ENCODE measurements around the gene CBY1. TPM values are rescaled to one million over a fixed set of nuclear protein-coding genes. Genes with fewer than 3 reads are reported as not detected.
"Not testable (repeated sequence)": the region's sequence is repeated elsewhere in the genome, so short reads cannot be mapped to it uniquely, and the experiment has no call there.

The CBY1 gene
- total RNA-seq, 1 donor = 1.4 TPM

DNA sequence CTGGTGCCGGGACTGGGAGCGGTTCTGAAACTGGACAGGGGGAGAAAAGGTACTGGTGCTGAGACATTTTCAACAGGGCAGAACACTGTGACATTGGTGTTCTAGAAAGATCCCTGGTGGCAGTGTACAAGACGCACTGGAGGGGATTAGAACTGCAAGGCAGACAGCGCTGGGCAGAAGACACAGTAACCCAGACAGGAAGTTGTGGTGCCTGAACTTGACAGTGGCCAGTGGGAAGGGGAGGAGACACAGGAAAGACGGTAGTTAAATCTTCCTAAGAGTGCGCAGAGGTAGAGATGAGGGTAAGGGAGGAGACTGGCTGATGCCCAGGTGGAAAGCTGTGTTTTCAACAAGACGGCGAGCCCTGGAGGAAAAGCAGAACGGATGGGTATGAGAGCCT is 24.7 kb upstream of the CBY1 start:
- Histone ChIP-seq H3K4me1 (ENCODE audit: insufficient read depth, low read length) (no peaks in the 10 kb centered on the region), H3K27me3 (ENCODE audit: insufficient read depth, low read length) (no peaks in the 10 kb centered on the region), H3K9me3 (ENCODE audit: low read depth, low read length) (no peaks in the 10 kb centered on the region), H3K4me3 (ENCODE audit: low read length) (no peak overlapping the region)

DNA sequence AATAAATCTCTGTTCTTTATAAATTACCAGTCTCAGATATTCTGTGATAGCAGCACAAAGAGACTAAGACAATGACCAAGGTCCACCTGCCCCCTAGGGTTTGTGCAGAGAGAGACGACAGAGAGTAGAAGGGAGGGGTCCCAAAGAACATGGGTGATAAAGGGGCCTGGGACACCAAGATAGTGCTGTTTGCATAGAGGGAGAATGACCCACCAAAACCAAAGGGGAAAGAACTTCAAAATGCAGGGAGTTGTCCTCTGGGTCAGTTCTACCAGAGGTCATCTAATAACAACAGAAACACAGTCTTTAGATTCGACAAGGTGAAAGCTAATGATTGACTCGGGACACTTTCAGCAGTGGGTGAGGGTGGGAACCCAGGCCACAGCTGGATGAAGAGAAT is 23.9 kb upstream of the CBY1 start:
- no peaks in the 10 kb centered on the region for H3K9me3 ChIP-seq (ENCODE audit: low read depth, low read length)
- H3K27me3 ChIP-seq (ENCODE audit: insufficient read depth, low read length) = no peaks in the 10 kb centered on the region
- H3K4me3 ChIP-seq (ENCODE audit: low read length) = no peak overlapping the region
- H3K4me1 ChIP-seq (ENCODE audit: insufficient read depth, low read length) = no peaks in the 10 kb centered on the region

DNA sequence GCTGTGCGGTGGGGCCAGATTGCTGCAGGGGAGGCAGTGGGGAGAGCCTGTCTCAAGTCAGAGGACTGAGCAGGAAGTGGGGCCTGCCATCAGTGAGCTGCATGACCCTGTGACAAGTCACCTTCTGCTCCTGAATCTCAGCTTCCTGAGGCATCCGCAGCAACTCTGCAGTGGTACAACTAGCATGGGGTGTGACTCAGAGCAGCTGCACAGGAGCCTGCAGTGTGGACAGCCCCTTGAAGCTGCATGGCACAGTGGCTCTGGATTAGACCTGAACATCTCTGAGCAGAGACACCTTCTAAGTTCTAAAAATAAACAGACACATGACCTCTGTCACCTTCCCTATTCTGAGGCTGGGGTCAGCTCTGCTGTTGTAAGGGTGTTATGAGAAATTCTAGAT is 18.2 kb upstream of the CBY1 start:
- no peaks in the 10 kb centered on the region for H3K9me3 ChIP-seq (ENCODE audit: low read depth, low read length)
- H3K4me1 ChIP-seq (ENCODE audit: insufficient read depth, low read length) = no peaks in the 10 kb centered on the region
- H3K27me3 ChIP-seq (ENCODE audit: insufficient read depth, low read length) = no peaks in the 10 kb centered on the region
- no peak overlapping the region for H3K4me3 ChIP-seq (ENCODE audit: low read length)

DNA sequence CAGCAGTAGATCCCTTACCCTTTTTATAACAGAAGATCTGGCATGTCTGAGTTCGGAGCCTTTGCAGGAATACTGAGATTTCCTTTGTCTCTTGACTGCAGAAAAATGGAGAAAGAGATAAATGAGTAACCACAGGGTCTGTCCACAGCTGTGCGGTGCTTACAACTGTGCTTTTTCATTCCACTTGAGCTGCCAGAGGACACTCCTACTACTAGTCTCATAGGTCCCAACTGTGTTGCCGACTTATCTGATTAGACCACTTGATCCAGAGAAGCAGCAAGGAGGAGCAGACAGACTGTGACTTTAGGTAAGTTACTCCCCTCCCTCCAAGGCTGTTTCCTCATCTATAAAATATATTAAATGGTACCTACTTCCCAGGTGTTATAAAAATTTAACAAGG is 17.7 kb upstream of the CBY1 start:
- no peaks in the 10 kb centered on the region for H3K9me3 ChIP-seq (ENCODE audit: low read depth, low read length)
- H3K4me1 ChIP-seq (ENCODE audit: insufficient read depth, low read length) = no peaks in the 10 kb centered on the region
- no peak overlapping the region for H3K4me3 ChIP-seq (ENCODE audit: low read length)
- no peaks in the 10 kb centered on the region for H3K27me3 ChIP-seq (ENCODE audit: insufficient read depth, low read length)

DNA sequence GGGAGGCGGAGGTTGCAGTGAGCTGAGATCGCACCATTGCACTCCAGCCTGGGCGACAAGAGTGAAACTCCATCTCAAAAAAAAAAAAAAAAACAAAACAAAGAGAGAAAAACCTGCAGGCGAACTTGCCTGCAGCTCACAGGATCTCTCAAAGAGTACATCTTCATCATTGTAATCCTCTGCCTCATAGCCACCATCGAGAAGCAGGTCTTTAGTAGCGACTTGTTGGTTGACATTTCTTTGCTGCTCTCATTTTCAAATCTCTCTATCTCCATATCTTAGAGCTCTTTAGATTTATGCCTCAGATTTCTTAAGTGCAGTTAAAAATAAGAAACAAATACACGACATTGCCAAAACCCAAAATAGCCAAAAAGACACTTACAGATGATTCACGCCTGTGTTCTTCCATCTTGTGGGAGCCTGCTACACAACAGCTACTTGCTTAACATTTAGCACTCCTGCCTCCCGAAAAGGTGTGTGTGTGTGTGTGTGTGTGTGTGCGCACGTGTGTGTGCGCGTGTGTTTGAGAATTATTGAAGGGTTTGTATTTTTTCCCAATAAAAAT is 14.9 kb upstream of the CBY1 start:
- Histone ChIP-seq H3K4me3 (ENCODE audit: low read length) (no peak overlapping the region), H3K9me3 (ENCODE audit: low read depth, low read length) (no peaks in the 10 kb centered on the region), H3K4me1 (ENCODE audit: insufficient read depth, low read length) (no peaks in the 10 kb centered on the region), H3K27me3 (ENCODE audit: insufficient read depth, low read length) (no peaks in the 10 kb centered on the region)

DNA sequence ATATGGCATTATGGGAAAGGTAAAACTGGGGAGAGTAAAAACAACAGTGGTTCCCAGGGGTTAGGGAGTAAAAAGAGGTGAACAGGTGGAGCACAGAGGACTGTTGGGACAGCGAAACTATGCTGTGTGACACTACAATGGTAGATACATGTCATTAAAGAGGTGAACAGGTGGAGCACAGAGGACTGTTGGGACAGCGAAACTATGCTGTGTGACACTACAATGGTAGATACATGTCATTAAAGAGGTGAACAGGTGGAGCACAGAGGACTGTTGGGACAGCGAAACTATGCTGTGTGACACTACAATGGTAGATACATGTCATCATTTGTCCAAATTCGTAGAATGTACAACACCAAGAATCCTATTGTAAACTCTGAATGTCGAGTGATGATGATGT is 12.2 kb upstream of the CBY1 start:
- H3K27me3 ChIP-seq (ENCODE audit: insufficient read depth, low read length); H3K4me3 ChIP-seq (ENCODE audit: low read length); H3K9me3 ChIP-seq (ENCODE audit: low read depth, low read length); H3K4me1 ChIP-seq (ENCODE audit: insufficient read depth, low read length): not testable (repeated sequence)

DNA sequence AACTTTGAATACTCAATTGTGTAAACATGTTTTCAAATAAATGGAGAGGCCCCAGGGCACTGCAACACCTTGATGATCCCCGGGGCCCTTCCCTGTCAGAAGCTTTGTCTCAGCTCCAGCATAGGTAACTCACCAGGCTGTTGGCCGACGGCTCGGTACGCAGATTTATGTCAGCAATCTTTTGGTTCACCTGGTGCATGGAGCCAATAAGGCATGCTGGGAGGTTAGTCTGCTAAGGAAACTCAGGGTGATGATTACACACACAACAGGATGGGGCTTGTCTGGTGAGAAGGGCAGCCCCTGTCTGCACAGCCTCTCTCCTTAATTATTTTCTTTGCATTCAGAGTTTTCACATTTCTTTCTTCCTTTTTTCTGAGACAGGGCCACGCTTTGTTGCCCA is 11.0 kb upstream of the CBY1 start:
- Histone ChIP-seq H3K9me3 (ENCODE audit: low read depth, low read length) (no peaks in the 10 kb centered on the region), H3K4me1 (ENCODE audit: insufficient read depth, low read length) (no peaks in the 10 kb centered on the region), H3K27me3 (ENCODE audit: insufficient read depth, low read length) (no peaks in the 10 kb centered on the region), H3K4me3 (ENCODE audit: low read length) (no peak overlapping the region)

DNA sequence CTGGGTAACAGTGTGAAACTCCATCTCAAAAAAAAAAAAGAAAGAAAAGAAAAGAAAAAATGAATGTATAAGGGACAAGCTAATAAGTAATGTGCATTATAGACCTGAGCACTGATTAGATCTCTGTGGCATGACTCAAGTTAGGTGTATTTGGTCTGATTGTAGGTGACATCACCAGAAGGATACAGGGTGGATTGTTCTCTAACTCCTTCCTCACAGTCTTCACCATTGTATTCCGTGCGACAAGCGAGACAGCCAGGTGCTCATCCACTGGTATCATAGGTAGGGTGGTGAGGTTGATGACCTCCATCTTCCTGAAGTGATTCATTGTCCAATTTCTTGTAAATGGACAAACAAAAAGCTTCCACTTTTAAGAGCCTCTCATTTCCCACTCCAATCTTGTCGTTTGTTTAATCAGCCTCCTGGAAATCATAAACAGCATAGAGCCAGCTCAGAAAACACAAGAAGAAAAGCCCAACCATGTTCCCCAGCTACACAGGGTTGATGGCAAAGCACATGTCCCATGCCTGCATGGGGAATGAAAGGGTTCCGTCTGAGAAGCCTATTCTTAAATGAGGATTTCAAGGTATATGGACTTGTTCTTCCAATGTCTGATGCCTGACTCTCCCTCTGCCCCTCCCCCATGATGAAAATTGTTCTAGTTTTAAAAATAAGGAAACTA is 6.5 kb upstream of the CBY1 start:
- no peak overlapping the region for H3K4me3 ChIP-seq (ENCODE audit: low read length)

DNA sequence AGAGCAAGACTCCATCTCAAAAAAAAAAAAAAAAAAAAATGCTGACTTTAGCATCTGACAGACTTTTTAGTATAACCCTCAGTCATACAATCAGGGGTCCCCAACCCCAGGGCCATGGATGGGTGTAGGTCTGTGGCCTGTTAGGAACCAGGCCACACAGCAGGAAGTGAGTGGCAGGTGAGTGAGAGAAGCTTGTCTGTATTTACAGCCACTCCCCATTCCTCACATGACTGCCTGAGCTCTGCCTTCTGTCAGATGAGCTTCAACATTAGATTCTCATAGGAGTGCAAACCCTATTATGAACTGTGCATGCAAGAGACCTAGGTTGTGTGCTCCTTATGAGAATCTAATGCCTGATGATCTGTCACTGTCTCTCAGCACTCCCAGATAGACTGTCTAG is 3.6 kb upstream of the CBY1 start:
- no peaks in the 10 kb centered on the region for H3K27me3 ChIP-seq (ENCODE audit: insufficient read depth, low read length)
- H3K4me1 ChIP-seq (ENCODE audit: insufficient read depth, low read length) = peaks cover 14% of the 10 kb centered on the region
- H3K9me3 ChIP-seq (ENCODE audit: low read depth, low read length) = no peaks in the 10 kb centered on the region
- no peak overlapping the region for H3K4me3 ChIP-seq (ENCODE audit: low read length)

More for the DNA sequence above, 6.5 kb upstream of the CBY1 start:
- H3K4me1 ChIP-seq (ENCODE audit: insufficient read depth, low read length) = no peaks in the 10 kb centered on the region
- no peaks in the 10 kb centered on the region for H3K9me3 ChIP-seq (ENCODE audit: low read depth, low read length)
- no peaks in the 10 kb centered on the region for H3K27me3 ChIP-seq (ENCODE audit: insufficient read depth, low read length)

DNA sequence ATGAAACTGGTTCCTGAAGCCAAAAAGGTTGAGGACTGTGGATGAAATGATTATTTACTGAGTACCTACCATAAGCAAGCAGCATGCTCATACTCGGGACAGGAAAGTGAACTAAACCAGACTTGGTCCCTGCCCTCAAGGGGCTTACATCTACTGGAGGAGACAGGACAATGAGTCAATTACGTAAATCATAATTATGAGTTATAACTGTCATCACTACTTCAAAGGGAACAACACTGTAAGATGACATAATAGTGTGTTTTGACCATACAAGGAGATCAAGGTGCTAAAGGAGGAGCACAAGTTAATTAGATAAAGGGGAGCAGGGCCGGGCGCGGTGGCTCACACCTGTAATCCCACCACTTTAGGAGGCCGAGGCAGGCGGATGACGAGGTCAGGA is 2.7 kb upstream of the CBY1 start:
- no peaks in the 10 kb centered on the region for H3K27me3 ChIP-seq (ENCODE audit: insufficient read depth, low read length)
- no peak overlapping the region for H3K4me3 ChIP-seq (ENCODE audit: low read length)
- H3K4me1 ChIP-seq (ENCODE audit: insufficient read depth, low read length) = peaks cover 14% of the 10 kb centered on the region
- H3K9me3 ChIP-seq (ENCODE audit: low read depth, low read length) = no peaks in the 10 kb centered on the region

DNA sequence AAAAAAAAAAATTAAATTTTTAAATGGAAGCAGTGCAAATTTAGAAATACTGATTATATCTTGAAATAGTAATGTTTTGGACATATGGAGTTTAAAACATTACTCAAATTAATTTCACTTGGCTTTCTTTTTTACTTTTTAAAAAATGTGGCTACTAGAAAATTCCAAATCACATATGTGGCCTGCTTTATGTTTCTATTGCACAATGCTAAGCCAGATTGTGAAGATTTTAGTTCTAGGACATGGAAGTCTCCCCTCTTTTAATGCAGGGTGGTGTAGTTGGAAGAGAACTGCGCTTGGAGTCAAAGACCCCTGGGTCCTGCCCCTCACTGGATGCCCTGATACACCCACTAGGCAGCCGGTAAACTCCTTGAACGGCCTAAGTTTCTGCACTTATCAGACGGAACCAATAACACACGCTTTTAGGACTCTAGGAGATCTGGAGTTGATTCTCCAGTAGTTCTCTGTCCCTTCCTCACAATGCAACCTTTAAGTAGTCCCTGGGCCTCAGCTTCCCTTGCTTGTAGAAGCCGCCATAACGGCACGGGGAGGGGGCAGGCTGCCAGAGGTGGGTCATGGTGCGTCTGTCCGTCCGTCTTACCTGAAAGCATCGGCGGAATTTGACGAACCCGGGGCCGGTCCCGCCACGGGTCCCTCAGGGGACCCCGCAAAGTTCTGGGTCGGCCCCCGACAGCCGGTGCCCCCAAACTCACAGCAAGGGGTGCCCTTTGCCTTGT is 751 bp upstream of the CBY1 start:
- H3K4me1 ChIP-seq (ENCODE audit: insufficient read depth, low read length) = peaks cover 14% of the 10 kb centered on the region
- H3K27me3 ChIP-seq (ENCODE audit: insufficient read depth, low read length) = no peaks in the 10 kb centered on the region
- H3K4me3 ChIP-seq (ENCODE audit: low read length) = peak overlapping the region; percentile 81
- no peaks in the 10 kb centered on the region for H3K9me3 ChIP-seq (ENCODE audit: low read depth, low read length)

DNA sequence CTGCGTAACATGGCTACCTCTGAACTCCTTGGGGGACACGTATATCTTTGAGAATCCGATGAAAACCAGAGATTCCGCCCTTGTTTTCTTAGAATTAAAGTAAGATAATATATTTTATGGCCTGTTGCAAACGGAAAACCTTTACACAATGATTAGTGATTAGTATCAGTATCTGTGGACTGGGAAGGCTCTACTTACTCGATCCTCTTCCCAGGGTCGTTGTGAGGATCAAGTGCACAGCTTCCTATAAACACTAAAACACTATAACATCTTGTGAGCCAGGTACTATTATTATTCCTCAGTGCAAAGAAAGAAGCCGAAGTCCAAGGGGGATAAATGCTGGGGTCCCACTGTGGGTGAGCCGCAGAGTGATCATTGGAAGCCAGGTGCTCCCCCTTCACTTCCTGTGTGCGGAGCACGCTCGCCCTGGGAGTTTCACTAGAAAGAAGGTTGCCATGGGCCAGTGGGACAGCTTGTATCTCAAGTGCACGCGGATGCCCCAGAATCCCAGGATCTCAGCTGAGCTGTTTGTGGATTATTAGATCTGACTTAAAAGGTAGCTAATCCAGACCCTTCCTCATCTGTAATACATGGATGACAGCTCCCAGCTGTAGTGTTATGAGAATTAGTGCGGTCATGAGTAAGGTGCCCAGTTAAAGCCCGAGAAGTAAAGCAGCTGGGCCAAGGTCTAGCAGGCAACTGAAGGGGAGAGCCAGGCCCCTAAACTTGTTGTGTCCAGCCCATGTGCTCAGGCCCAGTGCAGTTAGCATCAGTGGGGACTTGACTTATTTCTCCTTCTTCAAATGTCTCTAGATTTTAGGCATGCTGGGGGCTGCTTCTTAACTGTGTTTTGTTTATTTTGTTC is 839 bp downstream of the CBY1 start:
- H3K27me3 ChIP-seq (ENCODE audit: insufficient read depth, low read length) = no peaks in the 10 kb centered on the region
- H3K9me3 ChIP-seq (ENCODE audit: low read depth, low read length) = no peaks in the 10 kb centered on the region
- peaks cover 14% of the 10 kb centered on the region for H3K4me1 ChIP-seq (ENCODE audit: insufficient read depth, low read length)
- H3K4me3 ChIP-seq (ENCODE audit: low read length) = peak overlapping the region; percentile 81

DNA sequence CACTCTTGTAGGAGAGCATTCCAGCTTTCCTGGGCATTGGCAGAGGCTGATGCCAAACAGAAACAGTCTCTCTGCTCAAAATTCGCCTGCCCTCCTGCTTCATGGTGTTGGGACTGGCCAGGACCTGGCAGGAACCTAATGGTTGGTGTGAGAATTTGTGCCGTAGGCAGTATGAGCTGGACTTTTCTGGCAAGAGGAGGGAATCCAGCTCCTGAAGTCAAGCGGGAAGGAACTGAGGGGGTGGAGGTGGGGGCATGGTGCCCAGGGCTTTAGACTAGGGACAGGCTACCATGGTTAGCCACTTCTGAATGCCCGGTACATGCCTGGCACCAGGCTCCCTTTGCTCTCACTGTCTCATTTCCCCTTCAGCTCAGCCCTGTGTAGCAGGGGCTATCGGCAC is 18.4 kb downstream of the CBY1 start:
- no peaks in the 10 kb centered on the region for H3K9me3 ChIP-seq (ENCODE audit: low read depth, low read length)
- no peak overlapping the region for H3K4me3 ChIP-seq (ENCODE audit: low read length)
- H3K27me3 ChIP-seq (ENCODE audit: insufficient read depth, low read length) = no peaks in the 10 kb centered on the region
- no peaks in the 10 kb centered on the region for H3K4me1 ChIP-seq (ENCODE audit: insufficient read depth, low read length)

DNA sequence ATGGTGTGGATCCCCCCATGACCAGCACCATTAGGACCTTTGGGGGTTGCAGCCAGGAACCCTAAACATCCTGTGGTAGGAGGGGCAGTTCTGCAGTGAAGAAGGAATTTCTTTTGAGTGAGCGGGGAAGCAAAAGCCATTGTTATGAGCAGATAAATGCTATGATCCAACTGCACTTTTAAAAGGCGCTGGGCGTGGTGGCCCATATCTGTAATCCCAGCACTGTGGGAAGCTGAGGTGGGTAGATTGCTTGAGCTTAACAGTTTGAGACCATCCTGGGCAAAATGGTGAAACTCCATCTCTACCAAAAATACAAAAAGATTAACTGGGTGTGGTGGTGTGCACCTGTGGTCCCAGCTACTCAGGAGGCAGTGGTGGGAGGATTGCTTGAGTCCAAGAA is 19.4 kb downstream of the CBY1 start:
- no peaks in the 10 kb centered on the region for H3K27me3 ChIP-seq (ENCODE audit: insufficient read depth, low read length)
- no peak overlapping the region for H3K4me3 ChIP-seq (ENCODE audit: low read length)
- no peaks in the 10 kb centered on the region for H3K4me1 ChIP-seq (ENCODE audit: insufficient read depth, low read length)
- no peaks in the 10 kb centered on the region for H3K9me3 ChIP-seq (ENCODE audit: low read depth, low read length)
